HepG2 (cell line): ENCODE data around the gene SLA2. TPM values are rescaled to one million over a fixed set of nuclear protein-coding genes. Genes with fewer than 3 reads are reported as not detected.

ENCODE experiments used
- AHDC1 ChIP-seq: sonication (generic); formaldehyde crosslinking; IDR thresholded peaks from 2 replicates; pipeline ENCODE4 v1.5.1; 2020; ENCODE audit warnings: mild to moderate bottlenecking, missing genetic modification reagents, borderline replicate concordance
- KAT7 ChIP-seq: IDR thresholded peaks from 2 replicates; pipeline ENCODE4 v1.6.1; 2018; ENCODE audit warnings: borderline replicate concordance, missing compliant biosample characterization
- NFIC ChIP-seq: IDR thresholded peaks from 2 replicates; pipeline ENCODE4 v1.6.1; 2012; ENCODE audit warnings: mild to moderate bottlenecking, low read length, inconsistent platforms
- SIN3A ChIP-seq: IDR thresholded peaks from 2 replicates; pipeline ENCODE4 v1.6.1; 2011; ENCODE audit warnings: low read depth, mild to moderate bottlenecking, control low read depth, low read length, borderline replicate concordance
- SIX1 ChIP-seq: sonication (generic); formaldehyde crosslinking; IDR thresholded peaks from 2 replicates; pipeline ENCODE4 v1.4.0; 2020; ENCODE audit warnings: missing genetic modification reagents, borderline replicate concordance
- ZNF317 ChIP-seq: sonication (generic); formaldehyde crosslinking; IDR thresholded peaks from 2 replicates; pipeline ENCODE4 v1.5.0; 2020; ENCODE audit warnings: mild to moderate bottlenecking, missing genetic modification reagents
- ZNF563 ChIP-seq: sonication (generic); formaldehyde crosslinking; IDR thresholded peaks from 2 replicates; pipeline ENCODE4 v1.8.0; 2022; ENCODE audit warnings: mild to moderate bottlenecking, moderate library complexity, missing genetic modification reagents
- ZNF761 ChIP-seq: sonication (generic); formaldehyde crosslinking; conservative IDR thresholded peaks from 2 replicates; pipeline ENCODE4 v1.4.0; 2020; ENCODE audit warnings: mild to moderate bottlenecking, missing genetic modification reagents
- polyA plus RNA-seq, 8 experiments: library from polyadenylated mRNA; depleted of rRNA in 3 of 8; stranded (reverse) in 7 of 8; unstranded in 1 of 8; fragments of >200 nt; fragmentation: Illumina TruSeq in 4 of 8; extraction: Trizol in 4 of 8; gene quantifications; 2 replicates each; pipeline versions ENCODE4 v1.2.1 to v1.2.3, GENCODE V29; 2011 to 2016; ENCODE audit warnings: low read depth in 4 of 8, missing spikeins in 1 of 8, mixed read lengths in 1 of 8; ENCODE audit not compliant: insufficient read depth in 1 of 8
- total RNA-seq, 5 experiments: library from RNA; depleted of rRNA; stranded (reverse); fragments of >200 nt; fragmentation: Illumina TruSeq; extraction: Trizol; gene quantifications; 2 replicates each; pipeline ENCODE4 v1.2.3, GENCODE V29; 2016; ENCODE audit warnings: low read depth in 1 of 5
- TF ChIP-seq, protein P1 (sequence below): sonication (generic); formaldehyde crosslinking; IDR thresholded peaks from 2 replicates; pipeline ENCODE4 v1.4.0; 2020; ENCODE audit warnings: missing genetic modification reagents
- TF ChIP-seq, protein P2 (sequence below): sonication (generic); formaldehyde crosslinking; IDR thresholded peaks from 2 replicates; pipeline ENCODE4 v1.5.1; 2020; ENCODE audit warnings: mild to moderate bottlenecking, missing genetic modification reagents, moderate library complexity
- TF ChIP-seq, protein P3 (sequence below): sonication (generic); formaldehyde crosslinking; IDR thresholded peaks from 2 replicates; pipeline ENCODE4 v1.8.0; 2022; ENCODE audit warnings: low read depth, missing genetic modification reagents

Gene SLA2
- total and polyA plus RNA-seq, 2 of the 13 experiments (the other 11 are each of a cell fraction or from before 2014, with no cell fraction given): 1.6 to 3.6 TPM

DNA sequence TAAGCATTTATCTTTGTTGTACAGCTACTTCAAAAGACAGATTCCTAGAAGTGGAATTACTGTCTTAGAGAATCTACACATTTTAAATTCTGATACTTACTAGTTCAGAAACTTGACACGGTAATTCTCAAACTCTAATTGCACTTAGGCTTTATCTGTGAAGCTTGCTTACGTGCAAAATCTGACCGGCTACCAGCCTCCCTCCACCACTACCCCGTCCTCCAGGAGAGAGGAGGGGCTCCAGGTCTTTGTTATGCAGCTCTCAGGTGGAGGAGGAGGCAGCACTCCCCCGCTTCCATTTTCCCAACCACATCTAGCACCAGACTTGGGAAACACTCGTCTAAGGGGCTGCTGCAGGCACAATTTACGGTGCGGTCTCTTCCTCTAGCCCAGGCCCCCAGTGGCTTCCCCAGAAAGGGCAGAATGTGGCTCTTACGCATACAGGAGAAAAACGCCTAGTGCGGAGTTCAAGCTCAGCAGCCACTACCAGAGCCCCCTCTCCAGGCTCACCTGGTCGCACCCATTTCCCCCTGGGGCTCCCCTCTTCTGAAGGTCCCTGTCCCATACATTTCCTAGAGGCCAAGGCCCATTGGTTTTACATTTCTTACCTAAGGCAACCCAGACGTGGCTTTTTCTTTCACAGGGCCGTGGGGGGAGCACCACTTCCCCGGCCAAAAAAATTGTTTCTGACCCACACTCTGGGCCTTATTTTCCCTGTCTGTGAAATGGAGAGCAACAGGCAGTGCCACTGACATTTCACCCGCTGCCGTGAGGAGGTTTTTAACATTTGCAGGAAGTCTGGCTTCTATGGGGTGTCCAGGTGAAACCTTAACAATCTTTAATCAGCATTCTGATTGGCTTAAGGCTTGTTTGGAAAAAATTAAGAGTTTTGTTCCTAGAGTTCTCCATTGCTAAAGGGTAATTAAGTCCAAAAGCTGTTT, 74.2 kb downstream of the SLA2 start (continued):
- TF ChIP-seq, protein P1, sequence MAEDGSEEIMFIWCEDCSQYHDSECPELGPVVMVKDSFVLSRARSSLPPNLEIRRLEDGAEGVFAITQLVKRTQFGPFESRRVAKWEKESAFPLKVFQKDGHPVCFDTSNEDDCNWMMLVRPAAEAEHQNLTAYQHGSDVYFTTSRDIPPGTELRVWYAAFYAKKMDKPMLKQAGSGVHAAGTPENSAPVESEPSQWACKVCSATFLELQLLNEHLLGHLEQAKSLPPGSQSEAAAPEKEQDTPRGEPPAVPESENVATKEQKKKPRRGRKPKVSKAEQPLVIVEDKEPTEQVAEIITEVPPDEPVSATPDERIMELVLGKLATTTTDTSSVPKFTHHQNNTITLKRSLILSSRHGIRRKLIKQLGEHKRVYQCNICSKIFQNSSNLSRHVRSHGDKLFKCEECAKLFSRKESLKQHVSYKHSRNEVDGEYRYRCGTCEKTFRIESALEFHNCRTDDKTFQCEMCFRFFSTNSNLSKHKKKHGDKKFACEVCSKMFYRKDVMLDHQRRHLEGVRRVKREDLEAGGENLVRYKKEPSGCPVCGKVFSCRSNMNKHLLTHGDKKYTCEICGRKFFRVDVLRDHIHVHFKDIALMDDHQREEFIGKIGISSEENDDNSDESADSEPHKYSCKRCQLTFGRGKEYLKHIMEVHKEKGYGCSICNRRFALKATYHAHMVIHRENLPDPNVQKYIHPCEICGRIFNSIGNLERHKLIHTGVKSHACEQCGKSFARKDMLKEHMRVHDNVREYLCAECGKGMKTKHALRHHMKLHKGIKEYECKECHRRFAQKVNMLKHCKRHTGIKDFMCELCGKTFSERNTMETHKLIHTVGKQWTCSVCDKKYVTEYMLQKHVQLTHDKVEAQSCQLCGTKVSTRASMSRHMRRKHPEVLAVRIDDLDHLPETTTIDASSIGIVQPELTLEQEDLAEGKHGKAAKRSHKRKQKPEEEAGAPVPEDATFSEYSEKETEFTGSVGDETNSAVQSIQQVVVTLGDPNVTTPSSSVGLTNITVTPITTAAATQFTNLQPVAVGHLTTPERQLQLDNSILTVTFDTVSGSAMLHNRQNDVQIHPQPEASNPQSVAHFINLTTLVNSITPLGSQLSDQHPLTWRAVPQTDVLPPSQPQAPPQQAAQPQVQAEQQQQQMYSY: peak; percentile 65; the same call in 1 of the 2 replicates
- no peak for TF ChIP-seq AHDC1 (CRISPR knock-in tag)
- no peak for TF ChIP-seq SIX1 (CRISPR knock-in tag)
- TF ChIP-seq ZNF761 (CRISPR knock-in tag): peak; percentile 36; the same call in 1 of the 2 replicates
- TF ChIP-seq, protein P2, sequence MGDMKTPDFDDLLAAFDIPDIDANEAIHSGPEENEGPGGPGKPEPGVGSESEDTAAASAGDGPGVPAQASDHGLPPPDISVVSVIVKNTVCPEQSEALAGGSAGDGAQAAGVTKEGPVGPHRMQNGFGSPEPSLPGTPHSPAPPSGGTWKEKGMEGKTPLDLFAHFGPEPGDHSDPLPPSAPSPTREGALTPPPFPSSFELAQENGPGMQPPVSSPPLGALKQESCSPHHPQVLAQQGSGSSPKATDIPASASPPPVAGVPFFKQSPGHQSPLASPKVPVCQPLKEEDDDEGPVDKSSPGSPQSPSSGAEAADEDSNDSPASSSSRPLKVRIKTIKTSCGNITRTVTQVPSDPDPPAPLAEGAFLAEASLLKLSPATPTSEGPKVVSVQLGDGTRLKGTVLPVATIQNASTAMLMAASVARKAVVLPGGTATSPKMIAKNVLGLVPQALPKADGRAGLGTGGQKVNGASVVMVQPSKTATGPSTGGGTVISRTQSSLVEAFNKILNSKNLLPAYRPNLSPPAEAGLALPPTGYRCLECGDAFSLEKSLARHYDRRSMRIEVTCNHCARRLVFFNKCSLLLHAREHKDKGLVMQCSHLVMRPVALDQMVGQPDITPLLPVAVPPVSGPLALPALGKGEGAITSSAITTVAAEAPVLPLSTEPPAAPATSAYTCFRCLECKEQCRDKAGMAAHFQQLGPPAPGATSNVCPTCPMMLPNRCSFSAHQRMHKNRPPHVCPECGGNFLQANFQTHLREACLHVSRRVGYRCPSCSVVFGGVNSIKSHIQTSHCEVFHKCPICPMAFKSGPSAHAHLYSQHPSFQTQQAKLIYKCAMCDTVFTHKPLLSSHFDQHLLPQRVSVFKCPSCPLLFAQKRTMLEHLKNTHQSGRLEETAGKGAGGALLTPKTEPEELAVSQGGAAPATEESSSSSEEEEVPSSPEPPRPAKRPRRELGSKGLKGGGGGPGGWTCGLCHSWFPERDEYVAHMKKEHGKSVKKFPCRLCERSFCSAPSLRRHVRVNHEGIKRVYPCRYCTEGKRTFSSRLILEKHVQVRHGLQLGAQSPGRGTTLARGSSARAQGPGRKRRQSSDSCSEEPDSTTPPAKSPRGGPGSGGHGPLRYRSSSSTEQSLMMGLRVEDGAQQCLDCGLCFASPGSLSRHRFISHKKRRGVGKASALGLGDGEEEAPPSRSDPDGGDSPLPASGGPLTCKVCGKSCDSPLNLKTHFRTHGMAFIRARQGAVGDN (CRISPR knock-in tag): peak; percentile 60
- TF ChIP-seq, protein P3, sequence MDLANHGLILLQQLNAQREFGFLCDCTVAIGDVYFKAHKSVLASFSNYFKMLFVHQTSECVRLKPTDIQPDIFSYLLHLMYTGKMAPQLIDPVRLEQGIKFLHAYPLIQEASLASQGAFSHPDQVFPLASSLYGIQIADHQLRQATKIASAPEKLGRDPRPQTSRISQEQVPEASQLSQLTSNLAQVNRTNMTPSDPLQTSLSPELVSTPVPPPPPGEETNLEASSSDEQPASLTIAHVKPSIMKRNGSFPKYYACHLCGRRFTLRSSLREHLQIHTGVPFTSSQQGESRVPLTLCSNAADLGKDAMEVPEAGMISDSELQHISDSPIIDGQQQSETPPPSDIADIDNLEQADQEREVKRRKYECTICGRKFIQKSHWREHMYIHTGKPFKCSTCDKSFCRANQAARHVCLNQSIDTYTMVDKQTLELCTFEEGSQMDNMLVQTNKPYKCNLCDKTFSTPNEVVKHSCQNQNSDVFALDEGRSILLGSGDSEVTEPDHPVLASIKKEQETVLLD: no peak
- TF ChIP-seq KAT7: 0 out of 2 replicates have a peak, but pooled peaks have one; percentile 42
- peak; percentile 21; the same call in 1 of the 2 replicates for TF ChIP-seq ZNF563 (CRISPR knock-in tag)
- peak; percentile 45; the same call in 1 of the 2 replicates for TF ChIP-seq NFIC
- no peak for TF ChIP-seq ZNF317 (CRISPR knock-in tag)
- TF ChIP-seq SIN3A: peak; percentile 16; the same call in 1 of the 2 replicates
